Panc1 (cell line): ENCODE results near the gene HUNK. TPM values are rescaled to one million over a fixed set of nuclear protein-coding genes. Genes with fewer than 3 reads are reported as not detected.

Experiments
- ATAC-seq: fragments of 200-7000 bp; cut with Tn5 transposase; 2 replicates; pipeline ENCODE4 v1.9.1; 2020; ENCODE audit warnings: mild to moderate bottlenecking, moderate library complexity
- BruUV-seq: library from RNA; stranded (reverse); fragments of 400-500 nt; replicated peaks from 2 replicates; lab custom pipeline; 2021; lab: Mats Ljungman, UMichigan
- CTCF ChIA-PET: fragments of 300-600 bp; sonication (Branson Sonifier 250); formaldehyde crosslinking; loops from one replicate; lab custom pipeline; 2022; ENCODE audit warnings: antibody characterized with exemption; lab: Charles Lee
- POLR2A ChIA-PET: fragments of 300-600 bp; sonication (Branson Sonifier 250); formaldehyde crosslinking; loops from one replicate; lab custom pipeline; 2022; ENCODE audit warnings: antibody characterized with exemption; lab: Charles Lee
- DNase-seq: peaks from one replicate; pipeline ENCODE4 v3.0.0-alpha.2; 2010; ENCODE audit warnings: low read depth, low spot score
- H3K27ac ChIP-seq: 2 replicates; pipeline ENCODE4 v1.5.1; 2011; ENCODE audit warnings: mild to moderate bottlenecking, low read length, inconsistent platforms
- H3K27me3 ChIP-seq: fragments of 200-500 bp; sonication (Bioruptor generic); 2 replicates; pipeline ENCODE4 v1.6.0; 2014; ENCODE audit warnings: low read length, inconsistent platforms; ENCODE audit not compliant: control insufficient read depth, insufficient read depth
- H3K36me3 ChIP-seq: fragments of 200-500 bp; sonication (Bioruptor generic); 2 replicates; pipeline ENCODE4 v1.5.1; 2014; ENCODE audit warnings: inconsistent platforms, mild to moderate bottlenecking, low read length, moderate library complexity; ENCODE audit not compliant: control insufficient read depth, insufficient read depth
- H3K4me1 ChIP-seq: 2 replicates; pipeline ENCODE4 v1.5.1; 2011; ENCODE audit warnings: inconsistent platforms, mild to moderate bottlenecking, low read length, moderate library complexity; ENCODE audit not compliant: control insufficient read depth, insufficient read depth
- H3K4me3 ChIP-seq, 2 experiments: 2 replicates each; pipeline ENCODE4 v1.5.1; 2011 to 2012; ENCODE audit warnings: low read depth in 2 of 2, low read length in 2 of 2, mild to moderate bottlenecking in 2 of 2, inconsistent platforms in 1 of 2, moderate library complexity in 1 of 2
- H3K9me3 ChIP-seq: fragments of 200-500 bp; sonication (Bioruptor generic); 2 replicates; pipeline ENCODE4 v1.5.1; 2014; ENCODE audit warnings: low read depth, mild to moderate bottlenecking, inconsistent platforms, low read length, moderate library complexity; ENCODE audit not compliant: control insufficient read depth, insufficient read depth
- CTCF ChIP-seq: fragments of 450-650 bp; IDR thresholded peaks from 2 replicates; pipeline ENCODE4 v1.5.1; 2017; ENCODE audit warnings: mild to moderate bottlenecking
- POLR2AphosphoS5 ChIP-seq: IDR thresholded peaks from 2 replicates; pipeline ENCODE4 v1.6.1; 2012; ENCODE audit warnings: mild to moderate bottlenecking, low read depth, low read length, moderate library complexity
- SIN3A ChIP-seq: IDR thresholded peaks from 2 replicates; pipeline ENCODE4 v1.6.1; 2012; ENCODE audit warnings: low read depth, mild to moderate bottlenecking, low read length, moderate library complexity, borderline replicate concordance; ENCODE audit not compliant: insufficient read depth
- TCF7L2 ChIP-seq: IDR thresholded peaks from 2 replicates; pipeline ENCODE4 v1.6.1; 2011; ENCODE audit warnings: mild to moderate bottlenecking, low read depth, low read length, inconsistent platforms
- in situ Hi-C: cut with HindIII; loops from 2 replicates; pipeline ENCODE4 v1.10.0; 2016; ENCODE audit warnings: low sequenced_read_pairs, low pct_unique_long_range_greater_than_20kb
- intact Hi-C: fragments of 100-400 bp; cut with micrococcal nuclease; formaldehyde crosslinking; loops from one replicate; pipeline ENCODE4 v1.10.0; 2022; ENCODE audit not compliant: unreplicated experiment
- total RNA-seq: library from RNA; stranded (reverse); gene quantifications from one replicate; pipeline ENCODE4 v1.2.1, GENCODE V29; 2021; ENCODE audit not compliant: unreplicated experiment
- TF ChIP-seq, protein P1 (sequence below), 2 experiments: IDR thresholded peaks; 2 replicates each; pipeline ENCODE4 v1.6.1; 2011 to 2012; ENCODE audit warnings: low read depth in 2 of 2, control low read depth in 1 of 2, low read length in 1 of 2, mild to moderate bottlenecking in 1 of 2, moderate library complexity in 1 of 2; ENCODE audit not compliant: insufficient read depth in 1 of 2

The HUNK gene
- total RNA-seq, 1 experiment from 2014 or later = 0.05 TPM

- in situ Hi-C loops (no loop called here), intact Hi-C loops (no loop called here)
- no TSS peak for BruUV-seq
- POLR2A ChIA-PET = no interaction called here
- CTCF ChIA-PET = no interaction called here
- Histone ChIP-seq H3K27me3 (no peaks in the 10 kb centered on the region), H3K4me3 (no peak overlapping the region), H3K36me3 (no peaks in the 10 kb centered on the region), H3K27ac (no peak overlapping the region), H3K9me3 (no peaks in the 10 kb centered on the region), H3K4me1 (no peaks in the 10 kb centered on the region)
- no peak for TF ChIP-seq SIN3A
- no peak for TF ChIP-seq CTCF
- TF ChIP-seq POLR2AphosphoS5 = no peak
- TF ChIP-seq, protein P1, sequence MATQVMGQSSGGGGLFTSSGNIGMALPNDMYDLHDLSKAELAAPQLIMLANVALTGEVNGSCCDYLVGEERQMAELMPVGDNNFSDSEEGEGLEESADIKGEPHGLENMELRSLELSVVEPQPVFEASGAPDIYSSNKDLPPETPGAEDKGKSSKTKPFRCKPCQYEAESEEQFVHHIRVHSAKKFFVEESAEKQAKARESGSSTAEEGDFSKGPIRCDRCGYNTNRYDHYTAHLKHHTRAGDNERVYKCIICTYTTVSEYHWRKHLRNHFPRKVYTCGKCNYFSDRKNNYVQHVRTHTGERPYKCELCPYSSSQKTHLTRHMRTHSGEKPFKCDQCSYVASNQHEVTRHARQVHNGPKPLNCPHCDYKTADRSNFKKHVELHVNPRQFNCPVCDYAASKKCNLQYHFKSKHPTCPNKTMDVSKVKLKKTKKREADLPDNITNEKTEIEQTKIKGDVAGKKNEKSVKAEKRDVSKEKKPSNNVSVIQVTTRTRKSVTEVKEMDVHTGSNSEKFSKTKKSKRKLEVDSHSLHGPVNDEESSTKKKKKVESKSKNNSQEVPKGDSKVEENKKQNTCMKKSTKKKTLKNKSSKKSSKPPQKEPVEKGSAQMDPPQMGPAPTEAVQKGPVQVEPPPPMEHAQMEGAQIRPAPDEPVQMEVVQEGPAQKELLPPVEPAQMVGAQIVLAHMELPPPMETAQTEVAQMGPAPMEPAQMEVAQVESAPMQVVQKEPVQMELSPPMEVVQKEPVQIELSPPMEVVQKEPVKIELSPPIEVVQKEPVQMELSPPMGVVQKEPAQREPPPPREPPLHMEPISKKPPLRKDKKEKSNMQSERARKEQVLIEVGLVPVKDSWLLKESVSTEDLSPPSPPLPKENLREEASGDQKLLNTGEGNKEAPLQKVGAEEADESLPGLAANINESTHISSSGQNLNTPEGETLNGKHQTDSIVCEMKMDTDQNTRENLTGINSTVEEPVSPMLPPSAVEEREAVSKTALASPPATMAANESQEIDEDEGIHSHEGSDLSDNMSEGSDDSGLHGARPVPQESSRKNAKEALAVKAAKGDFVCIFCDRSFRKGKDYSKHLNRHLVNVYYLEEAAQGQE (IDR thresholded peaks at IDR 0.05; ENCODE audit: insufficient read depth in 1 of 2, low read depth in 2 of 2, low read length in 1 of 2) = no peak
- no peak for DNase-seq
- no peak for ATAC-seq
Observed at GRCh38 chr21:31913182-31913608, 40.4 kb downstream of the HUNK start.

- no peak overlapping the region for H3K27ac ChIP-seq
- no TSS peak for BruUV-seq
- no peak for DNase-seq
- no peak for TF ChIP-seq CTCF
- no peaks in the 10 kb centered on the region for H3K9me3 ChIP-seq
- in situ Hi-C loops = no loop called here
- H3K27me3 ChIP-seq = no peaks in the 10 kb centered on the region
- ChIA-PET CTCF (no interaction called here), POLR2A (no interaction called here)
- no peak for ATAC-seq
- H3K4me3 ChIP-seq = no peak overlapping the region
- no peaks in the 10 kb centered on the region for H3K4me1 ChIP-seq
- H3K36me3 ChIP-seq = no peaks in the 10 kb centered on the region
- intact Hi-C loops = no loop called here
Observed at GRCh38 chr21:31914472-31914871, 41.7 kb downstream of the HUNK start.

- Histone ChIP-seq H3K36me3 (no peaks in the 10 kb centered on the region), H3K4me1 (no peaks in the 10 kb centered on the region), H3K9me3 (no peaks in the 10 kb centered on the region), H3K27me3 (no peaks in the 10 kb centered on the region), H3K4me3 (no peak overlapping the region), H3K27ac (no peak overlapping the region)
- intact Hi-C loops = no loop called here
- ATAC-seq (no peak), DNase-seq (no peak)
- POLR2A ChIA-PET = no interaction called here
- BruUV-seq = no TSS peak
- in situ Hi-C loops = no loop called here
- no peak for TF ChIP-seq CTCF
- no peak for TF ChIP-seq TCF7L2
- TF ChIP-seq, protein P1 (IDR thresholded peaks at IDR 0.05; ENCODE audit: insufficient read depth in 1 of 2, low read depth in 2 of 2, low read length in 1 of 2) = no peak
- TF ChIP-seq POLR2AphosphoS5 = no peak
- no peak for TF ChIP-seq SIN3A
- CTCF ChIA-PET = no interaction called here
Observed at GRCh38 chr21:31915566-31915965, 42.7 kb downstream of the HUNK start.
